ENCODE results near the gene SNX8.

SNX8 gene

GRCh38 chr7:2249744-2250323, 64.4 kb downstream of the SNX8 start:
- no peak overlapping the region for H3K4me3 ChIP-seq (ENCODE audit: low read length)
- no peaks in the 10 kb centered on the region for H4K20me1 ChIP-seq (ENCODE audit: control insufficient read depth, insufficient read depth, low read depth, low read length)
- H3K27ac ChIP-seq (ENCODE audit: low read depth, low read length) = no peak overlapping the region
- no peaks in the 10 kb centered on the region for H3K9me3 ChIP-seq (ENCODE audit: control insufficient read depth, insufficient read depth, low read length)
- TF ChIP-seq EZH2phosphoT487 (IDR thresholded peaks at IDR 0.05; ENCODE audit: borderline replicate concordance, low read length) (no peak), CTCF (IDR thresholded peaks at IDR 0.05; ENCODE audit: low read depth, low read length, poor library complexity, severe bottlenecking) (no peak)
- peaks cover 53% of the 10 kb centered on the region for H3K36me3 ChIP-seq (ENCODE audit: control insufficient read depth, low read length)
- H3K27me3 ChIP-seq (ENCODE audit: control insufficient read depth, low read length) = no peaks in the 10 kb centered on the region
- no peaks in the 10 kb centered on the region for H3K9me2 ChIP-seq (replicated peaks; ENCODE audit: control insufficient read depth, low read length)
- H3K4me1 ChIP-seq (ENCODE audit: control insufficient read depth, low read length) = peaks cover 20% of the 10 kb centered on the region
- H3K4me2 ChIP-seq (ENCODE audit: low read length) = no peak overlapping the region
- H3F3A ChIP-seq (ENCODE audit: control insufficient read depth, insufficient read depth) = peaks cover 14% of the 10 kb centered on the region; the same call in 1 of the 2 replicates
- peaks cover 4% of the 10 kb centered on the region for H3K79me2 ChIP-seq (ENCODE audit: control insufficient read depth, low read length)

- TF ChIP-seq EZH2phosphoT487 (IDR thresholded peaks at IDR 0.05; ENCODE audit: borderline replicate concordance, low read length) (no peak), CTCF (IDR thresholded peaks at IDR 0.05; ENCODE audit: low read depth, low read length, poor library complexity, severe bottlenecking) (no peak)
- H3K9me2 ChIP-seq (replicated peaks; ENCODE audit: control insufficient read depth, low read length) = no peaks in the 10 kb centered on the region
- H3K4me2 ChIP-seq (ENCODE audit: low read length) = no peak overlapping the region
- H3K4me3 ChIP-seq (ENCODE audit: low read length) = no peak overlapping the region
- peaks cover 14% of the 10 kb centered on the region; the same call in 1 of the 2 replicates for H3F3A ChIP-seq (ENCODE audit: control insufficient read depth, insufficient read depth)
- no peaks in the 10 kb centered on the region for H3K27me3 ChIP-seq (ENCODE audit: control insufficient read depth, low read length)
- peaks cover 48% of the 10 kb centered on the region for H3K36me3 ChIP-seq (ENCODE audit: control insufficient read depth, low read length)
- H3K27ac ChIP-seq (ENCODE audit: low read depth, low read length) = no peak overlapping the region
- no peaks in the 10 kb centered on the region for H3K9me3 ChIP-seq (ENCODE audit: control insufficient read depth, insufficient read depth, low read length)
- H3K4me1 ChIP-seq (ENCODE audit: control insufficient read depth, low read length) = peaks cover 24% of the 10 kb centered on the region
- no peaks in the 10 kb centered on the region for H4K20me1 ChIP-seq (ENCODE audit: control insufficient read depth, insufficient read depth, low read depth, low read length)
- H3K79me2 ChIP-seq (ENCODE audit: control insufficient read depth, low read length) = peaks cover 5% of the 10 kb centered on the region
Observed at GRCh38 chr7:2248984-2249694, 65.1 kb downstream of the SNX8 start.

- Histone ChIP-seq H3K36me3 (ENCODE audit: control insufficient read depth, low read length) (peaks cover 41% of the 10 kb centered on the region), H3K4me2 (ENCODE audit: low read length) (peak overlapping the region; percentile 41), H3F3A (ENCODE audit: control insufficient read depth, insufficient read depth) (peaks cover 14% of the 10 kb centered on the region; the same call in 1 of the 2 replicates), H3K9me3 (ENCODE audit: control insufficient read depth, insufficient read depth, low read length) (no peaks in the 10 kb centered on the region), H3K79me2 (ENCODE audit: control insufficient read depth, low read length) (peaks cover 23% of the 10 kb centered on the region), H3K9me2 (replicated peaks; ENCODE audit: control insufficient read depth, low read length) (no peaks in the 10 kb centered on the region), H3K4me3 (ENCODE audit: low read length) (no peak overlapping the region), H3K4me1 (ENCODE audit: control insufficient read depth, low read length) (peaks cover 41% of the 10 kb centered on the region), H3K27ac (ENCODE audit: low read depth, low read length) (0 out of 2 replicates have a peak overlapping the region, but pooled peaks have one; percentile 12), H3K27me3 (ENCODE audit: control insufficient read depth, low read length) (no peaks in the 10 kb centered on the region), H4K20me1 (ENCODE audit: control insufficient read depth, insufficient read depth, low read depth, low read length) (no peaks in the 10 kb centered on the region)
- TF ChIP-seq EZH2phosphoT487 (IDR thresholded peaks at IDR 0.05; ENCODE audit: borderline replicate concordance, low read length) (no peak), CTCF (IDR thresholded peaks at IDR 0.05; ENCODE audit: low read depth, low read length, poor library complexity, severe bottlenecking) (peak; percentile 99)
Observed at GRCh38 chr7:2247141-2247995, 66.9 kb downstream of the SNX8 start.
